ENCODE data around the gene CAPN8.

Gene CAPN8

GRCh38 chr1:223665592-223666312 lies at the start of gene CAPN8:
TSS of gene CAPN8 (minus strand) at chr1:223665701. CDS start at chr1:223665646, 55 bp downstream.
- no peak for DNase-seq

GRCh38 chr1:223714849-223715603 lies 49.5 kb upstream of the CAPN8 start:
- no peak for DNase-seq

DNA sequence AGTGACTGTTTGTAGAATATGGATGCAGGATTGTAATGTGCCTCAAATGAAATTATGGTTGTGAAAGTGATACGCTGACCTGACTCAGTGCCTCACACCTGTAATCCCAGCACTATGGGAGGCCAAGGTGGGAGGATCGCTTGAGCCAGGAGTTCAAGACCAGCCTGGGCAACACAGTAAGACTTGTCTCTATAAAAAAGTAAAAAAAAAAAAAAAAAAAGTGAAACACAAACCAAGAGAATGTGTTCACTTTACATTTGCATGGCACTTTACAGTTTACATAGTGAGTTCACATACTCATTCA lies 48.9 kb upstream of the CAPN8 start:
- no peak for DNase-seq

GRCh38 chr1:223713546-223714420 lies 48.3 kb upstream of the CAPN8 start:
- DNase-seq, result no peak

DNA sequence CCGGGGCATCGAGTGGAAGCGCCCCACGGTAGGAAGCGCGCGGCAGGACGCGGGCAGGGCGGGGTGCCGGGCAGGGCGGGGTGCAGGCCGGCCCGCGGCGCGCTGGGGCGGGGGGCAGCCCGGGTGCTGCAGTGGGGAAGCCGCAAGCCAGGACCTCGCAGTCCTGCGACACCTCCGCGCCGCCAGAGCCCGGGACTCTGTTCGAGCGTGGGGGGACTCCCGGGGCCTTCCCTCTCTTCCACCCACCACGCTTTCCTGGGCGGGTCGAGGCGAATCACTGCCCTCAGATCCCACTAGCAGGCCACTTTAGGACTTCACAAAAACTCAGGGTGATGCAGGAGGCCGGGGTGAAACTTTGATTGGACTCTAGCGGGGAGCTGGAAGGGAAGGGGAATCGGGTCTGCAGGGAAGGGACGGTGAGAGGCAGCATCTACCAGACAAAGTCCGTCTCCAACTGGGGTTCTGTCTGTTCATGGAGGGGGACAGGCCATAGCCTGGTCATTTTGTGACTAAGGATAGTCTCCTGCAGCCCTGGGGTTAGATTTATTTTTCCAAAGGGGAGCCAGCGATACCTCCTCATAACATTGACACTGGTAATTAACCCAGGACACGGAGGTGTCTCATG lies 47.5 kb upstream of the CAPN8 start:
- peak; percentile 34 for DNase-seq

DNA sequence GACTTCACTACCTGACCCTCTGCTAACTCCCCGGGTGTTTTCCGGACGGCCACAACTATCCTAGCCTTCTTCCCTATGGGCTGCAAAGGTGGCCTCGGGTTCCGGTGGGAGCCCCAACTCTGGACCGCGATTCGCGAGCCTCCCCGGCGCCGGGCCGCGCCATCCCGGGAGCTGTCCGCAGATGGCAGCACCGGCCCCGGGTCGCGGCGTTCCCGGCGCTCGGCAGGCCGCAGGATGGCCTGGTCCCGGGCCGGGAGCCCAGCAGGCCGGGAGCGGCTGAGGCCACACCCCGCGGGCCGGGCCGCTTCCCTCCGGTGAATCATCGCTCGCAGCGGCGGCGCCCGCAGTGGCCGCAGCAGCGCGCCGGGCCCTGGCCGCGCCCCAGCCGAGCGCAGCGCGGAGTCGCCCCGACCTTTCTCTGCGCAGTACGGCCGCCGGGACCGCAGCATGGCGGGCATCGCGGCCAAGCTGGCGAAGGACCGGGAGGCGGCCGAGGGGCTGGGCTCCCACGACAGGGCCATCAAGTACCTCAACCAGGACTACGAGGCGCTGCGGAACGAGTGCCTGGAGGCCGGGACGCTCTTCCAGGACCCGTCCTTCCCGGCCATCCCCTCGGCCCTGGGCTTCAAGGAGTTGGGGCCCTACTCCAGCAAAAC lies 46.8 kb upstream of the CAPN8 start, which contains the start of gene CAPN2:
TSS of gene CAPN2 (plus strand) at position 346 of the 656 bp plus-strand sequence. CDS start at position 448, 102 bp downstream.
- DNase-seq, result peak; percentile 78

DNA sequence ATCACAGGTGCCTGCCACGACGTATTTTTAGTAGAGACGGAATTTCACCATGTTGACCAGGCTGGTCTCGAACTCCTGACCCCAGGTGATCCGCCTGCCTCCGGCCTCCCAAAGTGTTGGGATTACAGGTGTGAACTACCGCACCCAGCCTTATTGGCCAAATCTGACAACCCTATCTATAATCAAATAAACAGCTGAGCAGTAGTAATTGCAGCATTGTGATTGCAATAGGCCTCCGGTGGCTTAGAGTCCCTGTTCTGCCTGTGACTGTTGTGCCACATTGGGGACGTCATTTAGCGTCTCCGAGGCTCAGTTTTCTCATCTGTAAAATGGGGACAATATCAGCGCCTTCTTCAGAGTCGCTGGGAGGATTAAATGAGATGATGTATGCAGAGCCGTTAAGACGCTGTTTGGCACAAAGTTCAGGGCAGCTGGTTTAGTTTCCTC lies 46.3 kb upstream of the CAPN8 start:
- DNase-seq, result no peak

DNA sequence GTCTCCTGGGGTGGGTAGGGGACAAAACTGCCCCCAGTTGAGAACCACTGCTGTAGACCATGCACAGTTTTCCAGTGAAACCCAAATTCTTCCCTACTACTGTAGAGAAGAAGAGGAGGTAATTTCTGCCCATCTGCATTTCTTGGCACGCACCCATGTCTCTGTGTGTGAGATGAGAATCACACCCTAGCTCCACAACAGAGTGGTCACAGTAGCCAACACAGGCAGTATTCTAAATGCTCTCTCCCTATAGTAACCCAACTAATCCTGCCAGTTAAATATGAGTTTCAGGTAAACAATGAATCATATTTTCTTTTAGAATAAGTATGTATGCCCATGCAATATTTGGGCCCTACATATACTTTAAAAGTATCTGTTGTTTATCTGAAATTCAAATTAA lies 45.7 kb upstream of the CAPN8 start:
- peak; percentile 70 for DNase-seq

GRCh38 chr1:223710179-223711133 lies 45.0 kb upstream of the CAPN8 start:
- peak; percentile 38 for DNase-seq

DNA sequence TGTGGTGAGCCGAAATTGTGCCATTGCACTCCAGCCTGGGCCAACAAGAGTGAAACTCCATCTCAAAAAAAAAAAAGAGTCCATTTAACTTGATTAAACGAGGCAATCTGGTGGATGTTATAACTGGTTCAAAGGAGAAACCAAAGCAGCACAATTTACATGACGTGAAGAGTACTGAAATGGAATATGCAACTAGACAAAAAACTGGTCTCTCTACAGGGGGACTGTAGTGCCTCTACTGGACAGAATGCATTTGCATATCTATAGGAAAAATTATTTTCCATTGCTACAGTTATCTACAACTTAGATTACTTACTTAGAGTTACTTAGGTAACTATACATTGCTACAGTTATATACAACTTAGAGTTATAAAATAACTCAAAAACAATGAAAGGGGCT lies 44.1 kb upstream of the CAPN8 start:
- DNase-seq, result peak; percentile 46

- no peak for DNase-seq
These were observed 43.3 kb upstream of the CAPN8 start for GRCh38 chr1:223708651-223709268.

DNA sequence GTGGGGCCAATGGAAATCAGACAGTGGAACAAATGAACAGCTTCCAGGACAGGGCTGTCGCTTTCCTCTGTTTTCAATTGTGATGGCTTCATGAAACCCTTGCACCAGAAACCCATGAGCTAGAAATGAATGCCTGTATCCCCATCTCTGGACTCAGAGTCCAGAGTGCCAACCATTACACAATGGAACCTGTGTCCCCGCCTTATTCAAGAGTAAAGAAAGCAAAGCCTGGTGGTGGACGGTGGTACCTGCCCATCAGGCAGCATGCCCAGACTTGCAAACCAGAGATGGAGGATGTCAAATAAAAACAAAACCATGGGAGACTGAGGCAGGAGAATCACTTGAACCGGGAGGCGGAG lies 42.5 kb upstream of the CAPN8 start:
- DNase-seq, result no peak

DNA sequence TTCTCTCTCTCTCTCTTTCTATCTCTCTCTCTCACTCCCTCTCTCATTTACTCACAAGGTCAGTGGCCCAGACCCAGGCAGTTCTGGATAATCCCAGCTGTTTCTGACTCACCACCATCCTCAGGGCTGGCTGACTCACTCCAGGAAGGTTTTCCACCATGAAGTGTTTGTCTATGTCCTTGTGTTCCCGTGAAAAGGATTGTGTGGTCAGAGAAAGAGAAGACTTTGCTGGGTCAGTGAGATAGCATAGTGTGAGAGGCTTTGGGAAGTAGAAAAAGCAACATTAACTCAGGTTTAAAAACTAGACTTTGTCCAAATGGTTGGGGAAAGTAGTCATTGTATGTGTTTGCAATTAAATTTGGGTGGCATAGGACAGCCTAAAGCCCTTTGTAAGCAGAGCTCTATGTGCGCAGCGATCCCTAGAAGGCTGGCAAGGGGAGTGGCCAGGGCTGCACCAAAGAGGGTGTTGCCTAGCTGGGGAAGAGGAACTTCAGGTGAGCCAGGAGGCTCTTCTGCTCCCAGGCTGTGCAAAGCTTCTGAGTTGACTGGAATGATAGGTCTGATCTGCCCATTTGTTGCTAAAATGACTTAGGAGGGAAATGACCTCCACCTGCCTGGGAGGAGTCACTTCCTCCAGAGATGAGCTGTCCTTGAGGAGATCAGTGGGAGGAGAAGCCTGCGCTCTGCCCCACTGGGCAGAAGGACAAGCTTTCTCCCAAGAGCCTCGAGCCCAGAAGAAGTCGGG lies 41.9 kb upstream of the CAPN8 start:
- DNase-seq, result no peak

- no peak for DNase-seq
These were observed 40.8 kb upstream of the CAPN8 start for GRCh38 chr1:223706077-223706973.

DNA sequence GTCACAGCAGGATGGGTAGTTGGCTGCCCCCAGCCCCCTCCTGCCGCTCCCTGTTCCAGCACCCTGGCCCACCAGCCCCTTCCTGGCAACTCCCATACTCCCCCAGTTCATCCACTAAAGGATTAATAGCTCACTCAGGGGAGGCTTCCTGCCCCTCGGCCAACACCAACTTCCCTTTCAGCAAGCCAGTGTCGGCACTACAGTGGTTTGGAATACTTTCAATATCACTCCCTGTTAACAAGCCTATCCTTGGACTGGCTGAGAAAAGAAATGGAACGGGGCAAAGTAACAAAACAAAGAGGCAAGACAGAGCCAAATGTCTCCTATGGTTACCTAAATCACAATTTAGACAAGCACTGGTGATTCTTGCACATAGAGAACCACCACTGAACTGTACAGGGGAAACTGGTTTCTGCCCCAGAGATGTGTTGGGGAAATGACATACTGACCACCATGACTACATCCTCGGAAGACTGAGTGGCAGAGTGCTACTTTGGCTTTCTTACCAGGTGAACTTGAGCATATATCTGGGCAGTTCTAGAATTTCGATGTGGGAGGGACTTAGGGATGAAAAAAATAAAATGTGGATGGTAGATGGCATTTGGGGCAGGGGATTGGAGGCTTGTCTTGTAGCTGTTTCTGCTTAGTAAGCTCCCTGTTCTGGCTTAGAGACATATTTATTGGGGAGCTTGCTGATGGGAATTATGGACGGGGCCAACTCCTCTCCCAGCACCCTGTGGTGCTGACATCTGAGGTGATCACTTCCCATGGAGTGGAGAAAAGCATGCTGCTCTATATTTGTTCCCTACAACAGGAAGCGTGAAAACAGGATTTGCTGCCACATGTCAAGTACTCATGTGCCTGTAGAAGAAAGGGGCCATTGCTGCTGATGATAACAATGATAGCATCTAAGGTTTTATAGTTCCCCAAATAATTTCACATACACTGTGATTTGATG lies 39.7 kb upstream of the CAPN8 start:
- no peak for DNase-seq

DNA sequence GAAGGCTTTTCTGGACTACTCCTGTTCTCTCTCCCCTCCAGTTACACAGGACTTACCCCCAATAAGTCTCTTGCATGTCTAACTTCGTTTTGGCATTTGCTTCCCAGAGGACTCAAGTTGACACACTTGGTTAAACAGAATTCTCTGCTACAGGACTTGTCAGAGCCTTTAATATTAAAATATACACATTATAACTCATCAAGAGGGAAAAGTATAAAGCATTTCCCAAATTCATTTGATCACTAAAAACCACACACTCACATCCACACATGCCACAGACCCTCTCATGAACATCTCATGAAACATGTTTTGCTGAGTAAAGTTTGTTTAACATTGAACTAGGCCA lies 38.1 kb upstream of the CAPN8 start:
- no peak for DNase-seq

DNA sequence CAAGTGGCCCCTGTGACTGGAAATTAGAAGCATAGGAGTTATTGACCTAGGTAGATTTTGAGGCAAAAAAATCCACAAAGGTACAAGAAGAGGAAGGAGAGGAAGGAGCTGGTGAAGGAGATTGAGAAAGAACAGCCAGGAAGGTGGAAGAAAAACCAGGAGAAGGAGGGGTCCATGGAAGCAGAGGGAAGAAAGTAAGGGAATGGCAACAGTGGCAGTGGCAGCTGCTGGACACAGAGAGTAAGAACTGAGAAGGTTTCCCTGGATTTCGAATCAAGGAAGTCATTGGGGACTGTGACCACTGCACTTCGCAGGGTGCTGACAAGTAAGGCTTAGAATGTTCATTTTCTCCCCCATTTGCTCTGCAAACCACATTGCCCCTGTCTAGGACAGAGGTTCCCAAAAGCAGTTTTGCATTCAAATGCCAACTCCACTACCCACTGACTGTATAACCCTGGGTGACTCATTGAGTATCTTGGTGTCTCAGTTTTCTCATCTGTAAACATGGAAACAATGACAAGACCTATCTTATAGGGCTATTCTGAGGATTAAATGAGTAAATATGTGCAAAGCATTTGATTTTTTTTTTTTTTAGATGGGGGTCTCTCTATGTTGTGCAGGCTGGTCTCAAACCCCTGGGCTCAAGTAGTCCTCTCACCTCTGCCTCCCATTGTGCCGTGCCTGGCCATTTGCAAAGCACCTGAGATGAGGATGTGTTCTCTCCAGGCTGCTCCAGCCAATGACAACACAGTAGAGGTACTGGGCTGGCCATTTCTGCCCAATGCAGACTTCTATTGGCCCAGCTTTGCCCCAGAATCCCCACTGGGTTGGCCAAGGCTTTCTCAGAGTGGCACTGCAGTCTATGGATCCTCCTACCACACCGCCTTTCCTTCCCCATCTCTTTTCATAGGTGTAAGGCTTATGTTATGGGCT lies 37.5 kb upstream of the CAPN8 start:
- DNase-seq, result no peak

All from hematopoietic multipotent progenitor cell treated with erythropoietin and hydrocortisone succinate and interleukin-3 and kit ligand, for 6 days (in vitro differentiated cells).